Hepatocyte (in vitro differentiated cells): Measurements from ENCODE around the gene CLIC4. TPM values are rescaled to one million over a fixed set of nuclear protein-coding genes. Genes with fewer than 3 reads are reported as not detected.

Experiments
- DNase-seq: peaks from one replicate; pipeline ENCODE4 v3.0.0-alpha.2; 2016; ENCODE audit warnings: low spot score
- H2AFZ ChIP-seq: fragments of 200-600 bp; sonication (generic); 2 replicates; pipeline ENCODE4 v1.6.0; 2016; ENCODE audit warnings: antibody characterized with exemption, mild to moderate bottlenecking
- H3K27ac ChIP-seq: fragments of 200-600 bp; sonication (generic); 2 replicates; pipeline ENCODE4 v1.5.1; 2016; ENCODE audit warnings: mild to moderate bottlenecking
- H3K27me3 ChIP-seq: fragments of 200-600 bp; sonication (generic); 2 replicates; pipeline ENCODE4 v1.6.1; 2016
- H3K36me3 ChIP-seq: fragments of 200-600 bp; sonication (generic); replicated peaks from 2 replicates; pipeline ENCODE4 v1.5.1; 2016; ENCODE audit warnings: low read depth; ENCODE audit not compliant: insufficient read depth
- H3K4me1 ChIP-seq: fragments of 200-600 bp; sonication (generic); 2 replicates; pipeline ENCODE4 v1.5.1; 2016; ENCODE audit warnings: mild to moderate bottlenecking, moderate library complexity; ENCODE audit not compliant: insufficient read depth
- H3K4me2 ChIP-seq: fragments of 200-600 bp; sonication (generic); 2 replicates; pipeline ENCODE4 v1.6.0; 2016
- H3K4me3 ChIP-seq: fragments of 200-600 bp; sonication (generic); 2 replicates; pipeline ENCODE4 v1.5.1; 2016; ENCODE audit warnings: mild to moderate bottlenecking
- H3K79me2 ChIP-seq: fragments of 200-600 bp; sonication (generic); 2 replicates; pipeline ENCODE4 v1.6.0; 2017; ENCODE audit warnings: mild to moderate bottlenecking
- H3K9me2 ChIP-seq: fragments of 200-600 bp; sonication (generic); replicated peaks from 2 replicates; pipeline ENCODE4 v1.6.0; 2017; ENCODE audit warnings: mild to moderate bottlenecking; ENCODE audit not compliant: insufficient read depth
- H3K9me3 ChIP-seq: fragments of 200-600 bp; sonication (generic); 2 replicates; pipeline ENCODE4 v1.5.1; 2016; ENCODE audit warnings: low read depth, mild to moderate bottlenecking
- H4K20me1 ChIP-seq: fragments of 200-600 bp; sonication (generic); 2 replicates; pipeline ENCODE4 v1.6.0; 2016; ENCODE audit warnings: mild to moderate bottlenecking; ENCODE audit not compliant: insufficient read depth, poor library complexity, severe bottlenecking
- CTCF ChIP-seq: fragments of 200-600 bp; sonication (generic); IDR thresholded peaks from 2 replicates; pipeline ENCODE4 v1.5.1; 2016; ENCODE audit warnings: antibody characterized with exemption, mild to moderate bottlenecking; ENCODE audit not compliant: poor library complexity
- EZH2 ChIP-seq: fragments of 200-600 bp; sonication (generic); IDR thresholded peaks from 2 replicates; pipeline ENCODE4 v1.6.1; 2016; ENCODE audit warnings: antibody characterized with exemption, mild to moderate bottlenecking, borderline replicate concordance
- EZH2phosphoT487 ChIP-seq: fragments of 200-600 bp; sonication (generic); IDR thresholded peaks from one replicate; pipeline ENCODE4 v1.6.1; 2018; ENCODE audit warnings: antibody characterized with exemption, mild to moderate bottlenecking, low read depth, moderate library complexity; ENCODE audit not compliant: unreplicated experiment, severe bottlenecking
- WGBS: methylation state at CpG from one replicate; pipeline ENCODE4 v1.1.6; 2016; ENCODE audit warnings: low lambda C conversion rate; ENCODE audit errors: missing lambda C conversion rate; 5-methylcytosine and 5-hydroxymethylcytosine counted together
- polyA plus RNA-seq: library from polyadenylated mRNA; unstranded; fragments of >200 nt; fragmentation: Nextera tagmentation; extraction: Ambion mirVana; gene quantifications from 2 replicates; pipeline ENCODE4 v1.2.1, GENCODE V29; 2016
- total RNA-seq: library from RNA; depleted of rRNA; stranded (reverse); fragments of >200 nt; gene quantifications from 2 replicates; pipeline ENCODE4 v1.2.3, GENCODE V29; 2014

Gene CLIC4
- total and polyA plus RNA-seq, 2 experiments from 2014 or later, result 146 to 259 TPM

DNA sequence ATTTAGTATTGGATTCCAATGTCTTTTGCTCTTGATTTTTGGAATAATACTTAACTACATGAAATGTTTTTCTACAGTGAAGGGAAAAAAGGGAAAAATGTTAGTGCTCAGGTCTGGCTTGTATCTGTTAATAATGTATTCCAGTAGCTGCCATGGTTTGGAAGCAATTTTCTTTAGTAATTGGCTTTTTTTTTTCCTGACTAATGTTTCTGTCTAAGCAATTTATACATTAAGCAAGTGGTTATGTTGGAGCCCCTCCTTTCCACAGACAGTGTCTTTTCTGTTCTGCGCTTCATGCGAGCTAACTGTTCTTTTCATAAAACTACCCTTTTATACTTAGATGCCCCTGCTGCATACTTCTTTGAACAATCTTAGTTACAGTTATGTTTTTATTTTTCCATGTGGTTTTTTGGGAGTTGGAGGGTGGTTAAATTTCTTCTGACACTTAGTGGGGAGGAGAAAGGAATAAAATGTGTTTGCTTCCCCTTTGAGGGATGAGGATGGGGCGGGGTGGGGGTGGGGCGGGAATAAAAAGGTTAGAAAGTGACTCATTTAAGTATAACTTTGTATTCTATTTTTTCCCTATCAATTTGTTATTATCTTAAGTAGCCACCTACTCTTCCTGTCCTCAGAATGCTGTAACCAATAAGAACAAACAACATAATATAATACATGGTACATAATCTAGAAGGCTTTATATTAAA is 83.1 kb downstream of the CLIC4 start:
- H3K27ac ChIP-seq, result no peak overlapping the region

GRCh38 chr1:24828887-24829192 is 83.6 kb downstream of the CLIC4 start:
- no peaks in the 10 kb centered on the region for H3K9me3 ChIP-seq
- no peak for DNase-seq
- TF ChIP-seq EZH2, result no peak
- TF ChIP-seq EZH2phosphoT487, result no peak
- TF ChIP-seq CTCF, result no peak
- H3K9me2 ChIP-seq, result no peaks in the 10 kb centered on the region
- no peak overlapping the region for H3K27ac ChIP-seq
- H3K27me3 ChIP-seq, result no peaks in the 10 kb centered on the region
- H4K20me1 ChIP-seq, result peaks cover 24% of the 10 kb centered on the region
- H3K79me2 ChIP-seq, result peaks cover 60% of the 10 kb centered on the region
- H3K4me3 ChIP-seq, result no peak overlapping the region
- no peaks in the 10 kb centered on the region for H3K4me1 ChIP-seq
- no peaks in the 10 kb centered on the region for H3K36me3 ChIP-seq
- WGBS, result 58% methylated on average over 2 of the region's 2 CpGs
- no peak overlapping the region for H2AFZ ChIP-seq
- no peak overlapping the region for H3K4me2 ChIP-seq

More for the DNA sequence above, 83.1 kb downstream of the CLIC4 start:
- H3K4me1 ChIP-seq, result no peaks in the 10 kb centered on the region
- peaks cover 27% of the 10 kb centered on the region for H4K20me1 ChIP-seq
- TF ChIP-seq CTCF, result no peak
- TF ChIP-seq EZH2phosphoT487, result no peak
- TF ChIP-seq EZH2, result no peak
- H3K9me3 ChIP-seq, result no peaks in the 10 kb centered on the region
- H3K4me3 ChIP-seq, result no peak overlapping the region
- WGBS, result 90% methylated on average over 4 of the region's 4 CpGs
- peaks cover 65% of the 10 kb centered on the region for H3K79me2 ChIP-seq
- DNase-seq, result no peak
- H3K27me3 ChIP-seq, result no peaks in the 10 kb centered on the region
- H2AFZ ChIP-seq, result no peak overlapping the region
- no peaks in the 10 kb centered on the region for H3K9me2 ChIP-seq
- no peaks in the 10 kb centered on the region for H3K36me3 ChIP-seq
- no peak overlapping the region for H3K4me2 ChIP-seq

- 66% methylated on average over 3 of the region's 3 CpGs for WGBS
- DNase-seq, result peak; percentile 69
- peaks cover 17% of the 10 kb centered on the region for H4K20me1 ChIP-seq
- no peak overlapping the region for H3K4me3 ChIP-seq
- TF ChIP-seq EZH2 (no peak), EZH2phosphoT487 (no peak), CTCF (peak; percentile 75)
- H2AFZ ChIP-seq, result no peak overlapping the region
- no peaks in the 10 kb centered on the region for H3K9me3 ChIP-seq
- no peaks in the 10 kb centered on the region for H3K4me1 ChIP-seq
- H3K9me2 ChIP-seq, result no peaks in the 10 kb centered on the region
- H3K27me3 ChIP-seq, result no peaks in the 10 kb centered on the region
- no peak overlapping the region for H3K27ac ChIP-seq
- no peak overlapping the region for H3K4me2 ChIP-seq
- peaks cover 46% of the 10 kb centered on the region for H3K79me2 ChIP-seq
- no peaks in the 10 kb centered on the region for H3K36me3 ChIP-seq
Measured at GRCh38 chr1:24830680-24831272, 85.5 kb downstream of the CLIC4 start.
